Cardiac muscle cell (in vitro differentiated cells and primary cell): ENCODE measurements around the gene SRRM3. TPM values are rescaled to one million over a fixed set of nuclear protein-coding genes. Genes with fewer than 3 reads are reported as not detected.
"Not testable (repeated sequence)": the region's sequence is repeated elsewhere in the genome, so short reads cannot be mapped to it uniquely, and the experiment has no call there.

Source experiments
- DNase-seq, 2 donors: peaks; one replicate each; pipeline versions ENCODE4 v3.0.0 to v3.0.0-alpha.2; 2010 to 2017; ENCODE audit warnings: low read depth in 1 of 2, low spot score in 1 of 2
- H3K27ac ChIP-seq: fragments of 200-600 bp; sonication (generic); 2 replicates; pipeline ENCODE4 v1.5.1; 2016
- H3K27me3 ChIP-seq: fragments of 200-600 bp; sonication (generic); 2 replicates; pipeline ENCODE4 v1.6.0; 2016; ENCODE audit warnings: control low read depth
- H3K36me3 ChIP-seq: fragments of 200-600 bp; sonication (generic); 2 replicates; pipeline ENCODE4 v1.5.1; 2016; ENCODE audit warnings: control low read depth
- H3K4me1 ChIP-seq: fragments of 200-600 bp; sonication (generic); 2 replicates; pipeline ENCODE4 v1.8.1; 2017; ENCODE audit warnings: low read depth, mild to moderate bottlenecking, mixed run types
- H3K4me3 ChIP-seq: fragments of 200-600 bp; sonication (generic); 2 replicates; pipeline ENCODE4 v1.5.1; 2016; ENCODE audit warnings: mild to moderate bottlenecking
- H3K9me3 ChIP-seq: fragments of 200-600 bp; sonication (generic); 2 replicates; pipeline ENCODE4 v1.5.1; 2017; ENCODE audit warnings: low read depth, mild to moderate bottlenecking, control low read depth
- polyA plus RNA-seq: library from polyadenylated mRNA; unstranded; fragments of >200 nt; fragmentation: Nextera tagmentation; extraction: Ambion mirVana; gene quantifications from 2 replicates; pipeline ENCODE4 v1.2.1, GENCODE V29; 2016
- total RNA-seq: library from RNA; depleted of rRNA; stranded (reverse); fragments of >200 nt; gene quantifications from 2 replicates; pipeline ENCODE4 v1.2.3, GENCODE V29; 2016
- TF ChIP-seq, protein P1 (sequence below): IDR thresholded peaks from 2 replicates; pipeline ENCODE4 v1.5.1; 2012; ENCODE audit warnings: low read depth, mild to moderate bottlenecking, low read length

SRRM3 gene
- total and polyA plus RNA-seq, 2 experiments from 2014 or later: 0.89 to 2.7 TPM

DNA sequence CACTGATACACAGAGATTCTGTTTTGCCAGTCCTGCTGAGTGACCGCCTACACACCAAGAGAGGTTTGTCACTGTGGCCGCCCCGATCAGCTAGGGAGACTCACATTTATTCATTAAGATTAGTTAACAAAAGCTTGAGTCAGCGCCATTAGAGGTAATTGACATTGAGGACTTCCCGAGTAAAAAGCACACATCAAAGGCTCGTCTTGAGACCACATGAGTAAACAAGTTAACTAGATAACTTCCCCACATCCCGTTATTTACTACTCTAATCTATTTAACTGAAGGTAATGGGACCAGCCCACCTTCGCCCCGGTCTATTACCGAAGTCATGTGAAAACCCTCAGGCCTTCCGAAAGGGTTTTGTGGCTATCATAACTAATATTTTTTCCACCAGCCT, 23.0 kb downstream of the SRRM3 start:
- TF ChIP-seq, protein P1, sequence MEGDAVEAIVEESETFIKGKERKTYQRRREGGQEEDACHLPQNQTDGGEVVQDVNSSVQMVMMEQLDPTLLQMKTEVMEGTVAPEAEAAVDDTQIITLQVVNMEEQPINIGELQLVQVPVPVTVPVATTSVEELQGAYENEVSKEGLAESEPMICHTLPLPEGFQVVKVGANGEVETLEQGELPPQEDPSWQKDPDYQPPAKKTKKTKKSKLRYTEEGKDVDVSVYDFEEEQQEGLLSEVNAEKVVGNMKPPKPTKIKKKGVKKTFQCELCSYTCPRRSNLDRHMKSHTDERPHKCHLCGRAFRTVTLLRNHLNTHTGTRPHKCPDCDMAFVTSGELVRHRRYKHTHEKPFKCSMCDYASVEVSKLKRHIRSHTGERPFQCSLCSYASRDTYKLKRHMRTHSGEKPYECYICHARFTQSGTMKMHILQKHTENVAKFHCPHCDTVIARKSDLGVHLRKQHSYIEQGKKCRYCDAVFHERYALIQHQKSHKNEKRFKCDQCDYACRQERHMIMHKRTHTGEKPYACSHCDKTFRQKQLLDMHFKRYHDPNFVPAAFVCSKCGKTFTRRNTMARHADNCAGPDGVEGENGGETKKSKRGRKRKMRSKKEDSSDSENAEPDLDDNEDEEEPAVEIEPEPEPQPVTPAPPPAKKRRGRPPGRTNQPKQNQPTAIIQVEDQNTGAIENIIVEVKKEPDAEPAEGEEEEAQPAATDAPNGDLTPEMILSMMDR: no peak
- DNase-seq: no peak
- Histone ChIP-seq H3K27me3 (peaks cover 8% of the 10 kb centered on the region), H3K27ac (no peak overlapping the region), H3K4me1 (no peaks in the 10 kb centered on the region), H3K36me3 (no peaks in the 10 kb centered on the region), H3K4me3 (no peak overlapping the region), H3K9me3 (no peaks in the 10 kb centered on the region)

DNA sequence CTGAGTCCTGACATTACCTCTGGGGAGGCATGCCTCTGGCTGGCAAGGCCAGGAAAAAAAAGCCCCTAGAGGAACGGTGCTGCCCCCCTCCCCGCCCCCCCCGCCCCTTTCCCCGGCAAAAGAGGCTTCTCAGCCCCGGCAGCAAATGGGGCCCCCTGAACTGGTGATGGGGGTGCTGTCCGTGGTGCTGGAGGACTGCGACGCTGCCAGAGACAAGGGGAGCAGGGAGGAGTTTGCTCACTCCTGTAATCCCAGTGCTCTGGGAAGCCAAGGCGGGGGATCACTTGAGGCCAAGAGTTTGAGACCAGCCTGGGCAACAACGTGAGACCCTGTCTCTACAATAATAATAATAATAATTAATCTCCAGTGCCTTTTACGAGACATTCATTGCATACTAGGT, 23.7 kb downstream of the SRRM3 start:
- TF ChIP-seq, protein P1: no peak
- DNase-seq: peak; percentile 55 to 79
- H3K4me3 ChIP-seq: no peak overlapping the region
- no peak overlapping the region for H3K27ac ChIP-seq
- no peaks in the 10 kb centered on the region for H3K4me1 ChIP-seq
- H3K27me3 ChIP-seq: peaks cover 8% of the 10 kb centered on the region
- no peaks in the 10 kb centered on the region for H3K36me3 ChIP-seq
- no peaks in the 10 kb centered on the region for H3K9me3 ChIP-seq

DNA sequence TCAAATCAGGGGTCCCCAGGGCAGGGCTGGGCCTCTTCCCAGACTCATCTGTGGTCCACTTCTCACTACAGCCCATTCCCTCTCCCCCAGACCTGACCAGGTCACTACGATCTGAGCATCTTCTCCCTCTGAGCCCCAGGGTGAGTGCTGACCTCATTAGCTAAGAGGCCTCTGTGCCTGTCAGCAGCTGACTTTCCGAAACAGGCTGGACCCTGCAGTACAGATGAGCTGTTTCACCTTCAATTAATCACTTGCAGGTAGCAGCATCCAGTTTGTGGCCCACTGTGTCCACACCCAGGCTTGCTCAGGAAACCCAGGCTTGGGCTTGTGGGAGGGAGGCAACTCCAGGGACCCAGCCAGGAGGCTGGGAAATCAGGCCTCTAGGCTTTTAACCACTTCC, 24.3 kb downstream of the SRRM3 start:
- TF ChIP-seq, protein P1: no peak
- H3K4me3 ChIP-seq: no peak overlapping the region
- no peaks in the 10 kb centered on the region for H3K9me3 ChIP-seq
- H3K36me3 ChIP-seq: no peaks in the 10 kb centered on the region
- no peaks in the 10 kb centered on the region for H3K4me1 ChIP-seq
- DNase-seq: no peak
- H3K27me3 ChIP-seq: peaks cover 9% of the 10 kb centered on the region
- no peak overlapping the region for H3K27ac ChIP-seq

DNA sequence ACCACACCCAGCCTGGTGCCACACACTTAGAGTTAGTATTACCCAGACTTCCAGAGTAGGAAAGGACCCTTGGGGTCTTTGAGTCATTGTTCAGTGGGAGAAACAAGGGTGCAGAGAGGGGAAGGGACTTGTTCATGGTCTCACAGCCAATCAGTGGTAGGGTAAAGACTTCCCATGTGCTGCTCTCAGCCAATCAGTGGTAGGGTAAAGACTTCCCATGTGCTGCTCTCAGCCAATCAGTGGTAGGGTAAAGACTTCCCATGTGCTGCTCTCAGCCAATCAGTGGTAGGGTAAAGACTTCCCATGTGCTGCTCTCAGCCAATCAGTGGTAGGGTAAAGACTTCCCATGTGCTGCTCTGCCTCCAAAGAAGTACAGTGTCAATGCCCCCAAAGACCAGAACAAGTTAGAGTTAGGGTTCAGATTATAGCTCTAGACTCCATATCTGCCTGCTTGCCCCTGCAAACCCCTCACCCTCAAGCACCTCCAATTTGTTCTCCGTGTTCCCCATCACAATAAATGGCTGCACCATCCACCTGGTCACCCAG, 25.3 kb downstream of the SRRM3 start:
- H3K27me3 ChIP-seq: peaks cover 18% of the 10 kb centered on the region
- H3K27ac ChIP-seq, DNase-seq, H3K4me1 ChIP-seq, H3K4me3 ChIP-seq, H3K9me3 ChIP-seq, H3K36me3 ChIP-seq: not testable (repeated sequence)

DNA sequence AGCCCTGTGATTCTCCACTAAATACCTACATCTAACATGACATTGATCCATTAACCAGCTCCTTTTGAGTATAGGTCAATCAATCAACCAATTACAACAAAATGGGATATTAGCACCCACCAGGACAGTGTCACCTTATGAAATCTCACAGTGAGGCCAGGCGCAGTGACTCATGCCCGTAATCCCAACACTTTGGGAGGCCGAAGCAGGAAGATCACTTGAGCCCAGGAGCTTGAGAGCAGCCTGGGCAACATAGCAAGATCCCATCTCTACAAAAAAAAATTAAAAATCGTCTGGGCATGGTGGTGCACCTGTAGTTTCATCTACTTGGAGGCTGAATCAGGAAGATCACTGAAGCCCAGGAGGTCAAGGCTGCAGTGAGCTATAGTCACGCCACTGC, 28.5 kb downstream of the SRRM3 start:
- no peak for DNase-seq
- Histone ChIP-seq H3K27ac (no peak overlapping the region), H3K9me3 (no peaks in the 10 kb centered on the region)

DNA sequence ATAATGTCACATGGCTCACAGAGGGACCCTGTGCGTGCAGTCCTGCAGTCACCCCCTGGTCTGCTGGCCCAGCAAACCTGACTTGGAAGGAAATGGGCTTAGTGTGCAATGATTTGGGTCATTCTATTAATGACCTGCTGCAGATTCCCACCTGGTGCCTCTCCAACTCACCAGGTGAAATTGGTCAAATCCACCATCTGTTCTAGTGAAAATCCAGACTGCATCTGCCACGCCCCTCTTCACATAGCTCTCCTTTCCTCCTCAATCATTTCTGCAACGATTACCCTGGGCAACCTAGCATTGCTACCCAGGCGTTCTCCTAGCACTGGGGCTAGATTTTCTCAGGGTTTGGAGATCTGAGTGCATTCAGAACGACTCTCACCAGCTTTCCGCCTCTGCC, 29.4 kb downstream of the SRRM3 start:
- TF ChIP-seq, protein P1: no peak
- Histone ChIP-seq H3K4me3 (no peak overlapping the region), H3K9me3 (no peaks in the 10 kb centered on the region), H3K36me3 (no peaks in the 10 kb centered on the region), H3K27ac (no peak overlapping the region), H3K4me1 (no peaks in the 10 kb centered on the region), H3K27me3 (peaks cover 14% of the 10 kb centered on the region)
- no peak for DNase-seq

More for the DNA sequence above, 28.5 kb downstream of the SRRM3 start:
- H3K27me3 ChIP-seq: peaks cover 14% of the 10 kb centered on the region
- no peaks in the 10 kb centered on the region for H3K4me1 ChIP-seq
- no peaks in the 10 kb centered on the region for H3K36me3 ChIP-seq
- no peak overlapping the region for H3K4me3 ChIP-seq
- TF ChIP-seq, protein P1: no peak
